NT2/D1 (cell line): Measurements from ENCODE around the gene IFIT5.

ENCODE experiments used
- SUZ12 ChIP-seq: IDR thresholded peaks from 2 replicates; pipeline ENCODE4 v1.6.1; 2011; ENCODE audit not compliant: insufficient read length, insufficient read depth; ENCODE audit errors: extremely low read depth
- YY1 ChIP-seq: IDR thresholded peaks from 2 replicates; pipeline ENCODE4 v1.6.1; 2011; ENCODE audit not compliant: insufficient read length, insufficient read depth
- ZNF274 ChIP-seq: IDR thresholded peaks from 2 replicates; pipeline ENCODE4 v1.6.1; 2011; ENCODE audit warnings: mild to moderate bottlenecking, low read depth, low read length

DNA sequence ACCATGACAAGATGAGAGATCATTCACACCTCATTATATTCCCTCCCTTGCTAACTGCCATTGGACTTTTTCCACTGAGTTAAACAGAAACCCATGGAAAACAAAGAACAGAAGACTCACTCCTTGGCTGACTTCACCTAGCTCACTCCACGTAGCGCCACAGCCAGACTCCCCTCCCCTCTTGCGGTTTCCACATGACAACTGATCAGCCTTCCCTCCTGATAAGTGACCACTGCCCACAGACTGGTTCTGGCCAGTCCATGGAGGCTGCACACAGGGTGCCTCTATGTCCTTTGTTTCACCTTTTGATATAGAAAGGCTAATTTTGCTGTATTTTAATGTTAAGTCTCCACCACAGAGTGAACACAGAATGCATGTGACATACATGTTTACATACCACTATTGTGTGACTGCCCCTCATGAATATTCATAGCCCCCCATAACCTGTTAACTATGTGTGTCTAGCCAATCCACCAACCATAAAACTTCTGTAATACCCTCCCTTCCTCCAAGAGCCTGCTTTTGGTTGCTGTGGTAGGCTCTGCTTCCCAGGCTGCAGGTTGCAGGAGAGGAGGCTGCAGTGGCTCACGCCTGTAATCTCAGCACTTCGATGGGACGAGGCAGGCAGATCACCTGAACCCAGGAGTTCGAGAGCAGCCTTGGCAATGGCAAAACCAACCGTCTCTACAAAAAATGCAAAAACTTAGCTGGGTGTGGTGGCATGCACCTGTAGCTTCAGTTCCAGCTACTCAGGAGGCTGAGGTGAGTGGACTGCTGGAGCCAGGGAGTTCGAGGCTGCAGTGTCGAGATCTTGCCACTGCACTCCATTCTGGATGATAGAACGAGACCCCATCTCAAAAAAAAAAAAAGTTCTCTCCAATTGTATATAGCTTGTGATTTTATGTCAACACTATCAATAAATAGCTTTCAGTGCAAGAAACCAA, 10.0 kb upstream of the IFIT5 start:
- no peak for TF ChIP-seq YY1
- no peak for TF ChIP-seq SUZ12
- no peak for TF ChIP-seq ZNF274
